Smooth muscle cell (in vitro differentiated cells): ENCODE measurements around the gene NFATC1. TPM values are rescaled to one million over a fixed set of nuclear protein-coding genes. Genes with fewer than 3 reads are reported as not detected.

ENCODE experiments used
- DNase-seq: peaks from one replicate; lab custom pipeline; 2025; ENCODE audit not compliant: unreplicated experiment; lab: John Stamatoyannopoulos, UW
- H2AFZ ChIP-seq: fragments of 200-600 bp; sonication (generic); 2 replicates; pipeline ENCODE4 v1.6.0; 2016; ENCODE audit warnings: antibody characterized with exemption, low read depth, mild to moderate bottlenecking
- H3F3A ChIP-seq: fragments of 200-600 bp; sonication (generic); 2 replicates; pipeline ENCODE4 v1.6.0; 2017; ENCODE audit warnings: antibody characterized with exemption, low read depth
- H3K27ac ChIP-seq: fragments of 200-600 bp; sonication (generic); 2 replicates; pipeline ENCODE4 v1.5.1; 2016; ENCODE audit warnings: low read depth, mild to moderate bottlenecking
- H3K27me3 ChIP-seq: fragments of 200-600 bp; sonication (generic); 2 replicates; pipeline ENCODE4 v1.6.1; 2016; ENCODE audit warnings: low read depth, mild to moderate bottlenecking
- H3K36me3 ChIP-seq: fragments of 200-600 bp; sonication (generic); 2 replicates; pipeline ENCODE4 v1.5.1; 2016; ENCODE audit warnings: low read depth
- H3K4me1 ChIP-seq: fragments of 200-600 bp; sonication (generic); 2 replicates; pipeline ENCODE4 v1.5.1; 2016; ENCODE audit warnings: low read depth
- H3K4me2 ChIP-seq: fragments of 200-600 bp; sonication (generic); 2 replicates; pipeline ENCODE4 v1.6.0; 2016; ENCODE audit warnings: mild to moderate bottlenecking
- H3K4me3 ChIP-seq: fragments of 200-600 bp; sonication (generic); 2 replicates; pipeline ENCODE4 v1.5.1; 2016; ENCODE audit warnings: mild to moderate bottlenecking
- H3K79me2 ChIP-seq: fragments of 200-600 bp; sonication (generic); 2 replicates; pipeline ENCODE4 v1.6.0; 2016; ENCODE audit warnings: low read depth, mild to moderate bottlenecking
- H3K9ac ChIP-seq: fragments of 200-600 bp; sonication (generic); 2 replicates; pipeline ENCODE4 v1.6.0; 2016; ENCODE audit warnings: low read depth
- H3K9me3 ChIP-seq: fragments of 200-600 bp; sonication (generic); replicated peaks from 2 replicates; pipeline ENCODE4 v1.5.1; 2016; ENCODE audit warnings: low read depth
- H4K20me1 ChIP-seq: fragments of 200-600 bp; sonication (generic); 2 replicates; pipeline ENCODE4 v1.6.0; 2016; ENCODE audit warnings: low read depth
- CTCF ChIP-seq: fragments of 200-600 bp; sonication (generic); IDR thresholded peaks from 2 replicates; pipeline ENCODE4 v1.5.1; 2017; ENCODE audit warnings: borderline replicate concordance, mild to moderate bottlenecking, antibody characterized with exemption; ENCODE audit not compliant: insufficient read depth, poor library complexity, severe bottlenecking
- WGBS: methylation state at CpG from one replicate; pipeline ENCODE4 v1.1.7; 2016; ENCODE audit warnings: low lambda C conversion rate; 5-methylcytosine and 5-hydroxymethylcytosine counted together
- polyA plus RNA-seq: library from polyadenylated mRNA; unstranded; fragments of >200 nt; fragmentation: Nextera tagmentation; extraction: Ambion mirVana; gene quantifications from 2 replicates; pipeline ENCODE4 v1.2.1, GENCODE V29; 2016
- total RNA-seq: library from RNA; depleted of rRNA; stranded (reverse); fragments of >200 nt; gene quantifications from 2 replicates; pipeline ENCODE4 v1.2.3, GENCODE V29; 2014

NFATC1 gene
- total and polyA plus RNA-seq, 2 experiments from 2014 or later, result 13.1 to 19.2 TPM

GRCh38 chr18:79574938-79575525 lies 179.3 kb downstream of the NFATC1 start:
- no peak overlapping the region for H3K4me3 ChIP-seq
- H3K27ac ChIP-seq, result no peak overlapping the region
- H3K79me2 ChIP-seq, result no peaks in the 10 kb centered on the region
- DNase-seq, result no peak
- H3K4me2 ChIP-seq, result no peak overlapping the region
- H3K4me1 ChIP-seq, result no peaks in the 10 kb centered on the region
- H4K20me1 ChIP-seq, result no peaks in the 10 kb centered on the region
- H3K36me3 ChIP-seq, result no peaks in the 10 kb centered on the region
- H3K9me3 ChIP-seq, result peaks cover 5% of the 10 kb centered on the region
- no peak for TF ChIP-seq CTCF
- H3F3A ChIP-seq, result no peaks in the 10 kb centered on the region
- no peaks in the 10 kb centered on the region for H3K27me3 ChIP-seq
- WGBS, result 93% methylated on average over 17 of the region's 17 CpGs
- H2AFZ ChIP-seq, result no peak overlapping the region
- H3K9ac ChIP-seq, result no peak overlapping the region

GRCh38 chr18:79575891-79576685 lies 180.4 kb downstream of the NFATC1 start:
- Histone ChIP-seq H3K9ac (no peak overlapping the region), H3K4me1 (peaks cover 4% of the 10 kb centered on the region), H3K27me3 (no peaks in the 10 kb centered on the region), H4K20me1 (no peaks in the 10 kb centered on the region), H3K36me3 (no peaks in the 10 kb centered on the region), H2AFZ (no peak overlapping the region), H3K9me3 (peaks cover 5% of the 10 kb centered on the region), H3F3A (no peaks in the 10 kb centered on the region), H3K27ac (no peak overlapping the region), H3K4me3 (no peak overlapping the region), H3K4me2 (no peak overlapping the region), H3K79me2 (no peaks in the 10 kb centered on the region)
- TF ChIP-seq CTCF, result no peak
- DNase-seq, result no peak
- 96% methylated on average over 44 of the region's 44 CpGs for WGBS

- DNase-seq, result no peak
- H3K27me3 ChIP-seq, result no peaks in the 10 kb centered on the region
- no peak overlapping the region for H2AFZ ChIP-seq
- no peak overlapping the region for H3K9ac ChIP-seq
- H3K36me3 ChIP-seq, result no peaks in the 10 kb centered on the region
- no peak for TF ChIP-seq CTCF
- no peak overlapping the region for H3K4me3 ChIP-seq
- H3K4me2 ChIP-seq, result no peak overlapping the region
- no peaks in the 10 kb centered on the region for H4K20me1 ChIP-seq
- H3K79me2 ChIP-seq, result no peaks in the 10 kb centered on the region
- H3K9me3 ChIP-seq, result peaks cover 5% of the 10 kb centered on the region
- H3K27ac ChIP-seq, result no peak overlapping the region
- H3F3A ChIP-seq, result no peaks in the 10 kb centered on the region
- peaks cover 5% of the 10 kb centered on the region for H3K4me1 ChIP-seq
- 87% methylated on average over 23 of the region's 23 CpGs for WGBS
Observed at GRCh38 chr18:79576686-79577351, 181.1 kb downstream of the NFATC1 start.
